Thyroid gland (tissue), 4 donors: ENCODE measurements around the gene CRABP2.

Source experiments
- POLR2A ChIP-seq, 2 donors: fragments of 450-650 bp; IDR thresholded peaks; one replicate each; pipeline ENCODE4 v1.6.1; 2017; ENCODE audit warnings: antibody characterized with exemption in 2 of 2, mild to moderate bottlenecking in 2 of 2, moderate library complexity in 1 of 2
- TF ChIP-seq, protein P1 (sequence below), 6 experiments: fragments of 200-600 bp in 3 of 6; fragments of 450-650 bp in 3 of 6; sonication (generic) in 3 of 6; IDR thresholded peaks; one replicate each; pipeline ENCODE4 v1.5.1; 2016 to 2019; ENCODE audit warnings: antibody characterized with exemption in 6 of 6, mild to moderate bottlenecking in 2 of 6, inconsistent platforms in 1 of 6, moderate library complexity in 1 of 6

DNA sequence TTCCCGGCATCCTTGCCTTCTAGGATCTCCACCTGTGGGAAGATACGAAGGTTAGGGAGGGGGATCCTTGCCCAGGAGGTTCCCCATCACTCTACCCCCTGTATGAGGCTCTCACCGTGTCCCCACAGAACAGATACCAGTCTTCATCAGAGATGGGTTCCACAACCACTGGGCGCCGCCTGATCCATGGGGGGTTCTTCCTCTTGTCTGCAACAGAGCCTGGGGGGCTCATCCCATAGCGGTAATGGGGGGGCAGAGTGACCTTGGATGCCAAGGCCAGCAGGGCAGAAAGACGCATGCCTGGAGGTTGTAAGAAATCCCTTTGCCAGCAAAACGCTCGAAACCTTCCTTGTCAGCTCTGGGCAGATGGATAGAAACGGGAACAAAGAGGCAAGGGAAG, 33.0 kb upstream of the CRABP2 start:
- TF ChIP-seq, protein P1, sequence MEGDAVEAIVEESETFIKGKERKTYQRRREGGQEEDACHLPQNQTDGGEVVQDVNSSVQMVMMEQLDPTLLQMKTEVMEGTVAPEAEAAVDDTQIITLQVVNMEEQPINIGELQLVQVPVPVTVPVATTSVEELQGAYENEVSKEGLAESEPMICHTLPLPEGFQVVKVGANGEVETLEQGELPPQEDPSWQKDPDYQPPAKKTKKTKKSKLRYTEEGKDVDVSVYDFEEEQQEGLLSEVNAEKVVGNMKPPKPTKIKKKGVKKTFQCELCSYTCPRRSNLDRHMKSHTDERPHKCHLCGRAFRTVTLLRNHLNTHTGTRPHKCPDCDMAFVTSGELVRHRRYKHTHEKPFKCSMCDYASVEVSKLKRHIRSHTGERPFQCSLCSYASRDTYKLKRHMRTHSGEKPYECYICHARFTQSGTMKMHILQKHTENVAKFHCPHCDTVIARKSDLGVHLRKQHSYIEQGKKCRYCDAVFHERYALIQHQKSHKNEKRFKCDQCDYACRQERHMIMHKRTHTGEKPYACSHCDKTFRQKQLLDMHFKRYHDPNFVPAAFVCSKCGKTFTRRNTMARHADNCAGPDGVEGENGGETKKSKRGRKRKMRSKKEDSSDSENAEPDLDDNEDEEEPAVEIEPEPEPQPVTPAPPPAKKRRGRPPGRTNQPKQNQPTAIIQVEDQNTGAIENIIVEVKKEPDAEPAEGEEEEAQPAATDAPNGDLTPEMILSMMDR (IDR thresholded peaks at IDR 0.05): no peak
- TF ChIP-seq POLR2A (IDR thresholded peaks at IDR 0.05): no peak
